HG03558 (cell line): Measurements from ENCODE around the gene CFAP92.

ENCODE experiments used
- ATAC-seq: cut with Tn5 transposase; IDR thresholded peaks from one replicate; pipeline ENCODE4 v1.9.1; 2021; ENCODE audit warnings: moderate number of reproducible peaks; ENCODE audit not compliant: unreplicated experiment; ENCODE audit errors: extremely low read depth

Gene CFAP92

DNA sequence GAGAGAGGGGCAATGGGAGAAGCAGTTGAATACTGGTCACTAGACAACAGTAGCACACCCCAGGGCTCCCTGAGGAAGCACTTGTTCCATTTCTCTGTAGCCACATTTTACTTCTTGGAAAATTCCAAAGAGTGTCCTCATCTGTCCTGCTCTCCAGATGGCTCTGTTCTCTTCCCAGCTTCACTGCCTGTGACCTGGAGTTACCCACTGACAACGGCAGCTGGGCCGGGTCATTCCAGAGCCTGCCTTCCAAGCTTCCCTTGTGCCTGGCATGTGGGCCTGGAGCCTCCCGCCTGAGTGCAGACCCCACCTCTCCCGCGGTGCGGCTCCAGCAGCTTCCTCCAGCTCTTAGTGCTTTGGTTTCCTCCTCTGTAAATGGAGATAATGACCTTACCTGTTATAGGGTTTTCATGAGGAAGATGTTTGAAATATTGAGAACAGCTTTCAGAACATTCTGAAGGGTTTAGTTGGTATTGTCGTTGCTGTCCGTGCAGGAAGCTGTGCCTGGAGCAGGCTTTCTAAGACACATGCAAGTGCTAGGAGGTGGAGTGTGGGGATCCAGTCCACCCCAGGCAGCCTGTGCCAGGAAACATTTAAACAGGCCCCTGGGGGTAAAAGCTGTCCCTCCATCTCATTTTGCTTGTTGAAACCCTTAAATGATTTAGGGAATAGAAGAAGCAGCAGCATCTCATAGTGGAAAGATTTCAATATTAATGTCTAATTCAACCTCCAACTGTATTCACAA, 32.0 kb upstream of the CFAP92 start:
- no peak for ATAC-seq

DNA sequence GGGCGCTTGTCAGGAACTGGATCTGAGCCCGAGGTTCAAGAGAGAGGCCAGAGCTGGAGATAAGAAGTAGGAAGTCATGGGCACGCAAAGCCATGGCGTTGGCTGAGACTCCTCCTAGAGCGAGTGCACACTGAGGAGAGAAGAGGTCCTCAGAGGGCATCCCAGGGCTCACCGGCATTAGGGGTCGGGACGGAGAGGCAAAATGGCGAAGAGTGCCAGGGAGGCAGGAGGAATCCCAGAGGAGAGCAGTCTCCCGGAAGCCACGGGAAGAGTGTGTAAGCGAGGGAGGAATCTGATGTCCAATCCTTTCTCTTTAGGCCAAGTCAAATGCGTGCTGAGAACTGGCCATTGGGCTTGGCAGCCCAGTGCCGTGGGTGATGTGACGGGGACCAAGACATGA, 31.2 kb upstream of the CFAP92 start:
- no peak for ATAC-seq

DNA sequence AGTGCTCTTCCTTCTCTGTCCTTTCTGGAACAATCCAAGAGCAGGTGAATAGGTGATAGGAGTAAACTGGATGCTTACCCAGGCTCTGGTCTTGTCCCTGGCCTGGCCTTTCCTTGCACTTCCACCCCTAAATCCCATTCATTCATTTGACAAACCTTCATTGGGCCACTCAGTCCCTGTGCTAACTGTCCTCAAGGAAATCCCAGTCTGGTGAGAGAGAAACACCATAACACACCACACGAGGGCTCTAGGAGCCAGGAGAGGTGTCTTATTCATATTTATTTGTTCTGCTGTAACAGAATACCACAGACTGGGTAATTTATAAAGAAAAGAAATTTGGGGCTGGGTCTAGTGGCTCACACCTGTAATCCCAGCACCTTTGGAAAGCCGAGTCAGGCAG, 30.0 kb upstream of the CFAP92 start:
- no peak for ATAC-seq

DNA sequence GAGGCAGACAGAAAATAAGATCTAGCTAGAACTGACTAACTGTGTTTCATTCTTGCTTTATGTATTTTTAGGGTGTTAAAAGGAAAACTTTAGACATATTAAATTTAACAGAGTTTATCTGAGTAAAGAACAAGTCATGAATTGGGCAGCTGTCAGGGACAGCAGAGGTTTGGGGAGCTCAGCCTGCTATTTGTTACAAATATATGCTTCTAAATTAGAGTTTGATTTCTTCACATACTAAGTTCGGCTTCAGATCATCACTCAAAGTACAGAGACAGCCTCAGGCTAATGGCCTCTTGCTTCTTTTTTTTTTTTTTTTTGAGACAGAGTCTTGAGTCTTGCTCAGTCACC, 29.1 kb upstream of the CFAP92 start:
- no peak for ATAC-seq

DNA sequence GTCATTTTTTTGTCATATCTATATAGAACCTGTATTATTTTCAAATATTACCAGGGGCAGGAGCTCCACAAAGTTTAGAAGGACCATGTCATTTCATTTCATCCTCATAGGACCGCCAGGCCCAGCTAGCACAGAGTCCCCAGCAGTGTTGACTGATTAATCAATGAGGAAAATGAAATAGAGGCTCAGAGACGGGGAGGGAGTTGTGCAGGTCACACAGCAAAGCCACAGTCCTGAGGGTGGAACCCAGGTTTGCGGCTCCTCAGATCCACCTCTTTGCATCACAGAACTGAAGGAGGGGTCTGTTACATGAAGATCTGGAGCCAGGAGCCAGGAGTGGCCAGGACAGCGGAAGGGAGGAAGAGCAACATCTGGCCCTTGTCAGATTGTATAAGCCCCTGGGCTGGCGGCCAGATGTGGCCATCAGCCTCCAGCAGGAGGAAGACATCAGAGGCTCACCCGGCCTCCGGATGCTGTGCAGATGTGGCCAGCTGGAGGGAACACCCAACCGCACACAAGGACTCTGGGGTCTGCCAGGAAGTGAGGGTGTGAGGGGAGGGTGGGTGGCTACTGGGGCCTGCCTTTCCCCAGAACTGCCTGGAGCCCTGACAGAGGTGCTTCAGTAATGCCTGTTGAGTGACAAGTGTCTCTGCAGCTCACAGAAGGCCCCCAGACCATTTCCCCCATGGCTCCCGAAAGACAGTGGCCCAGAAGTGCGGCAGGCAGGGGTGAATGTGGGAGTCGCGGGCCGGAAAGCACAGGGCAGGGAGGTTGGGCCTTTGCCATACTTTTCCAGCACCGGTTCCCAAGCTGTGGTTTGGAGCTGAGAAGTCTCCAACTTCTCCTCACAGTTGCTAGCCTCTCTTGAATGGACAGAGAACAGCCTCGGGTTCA, 28.5 kb upstream of the CFAP92 start:
- ATAC-seq = no peak

DNA sequence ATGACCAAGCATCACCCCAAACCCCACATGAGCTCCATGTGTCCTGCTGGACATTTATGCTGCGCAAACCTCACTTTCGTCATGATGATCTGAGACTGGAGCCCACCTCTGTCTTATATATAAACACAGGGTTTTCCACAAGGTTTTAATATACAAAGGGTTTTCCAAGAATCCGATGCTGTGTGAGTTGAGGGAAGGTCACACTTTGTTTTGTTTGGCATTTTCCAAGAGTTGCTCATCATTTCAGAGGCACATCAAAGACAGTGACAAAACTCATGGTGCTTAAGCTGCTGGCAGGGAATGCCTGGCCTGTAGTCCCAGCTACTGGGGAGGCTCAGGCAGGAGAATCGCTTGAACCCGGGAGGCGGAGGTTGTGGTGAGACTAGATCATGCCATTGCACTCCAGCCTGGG, 27.3 kb upstream of the CFAP92 start:
- ATAC-seq = no peak

DNA sequence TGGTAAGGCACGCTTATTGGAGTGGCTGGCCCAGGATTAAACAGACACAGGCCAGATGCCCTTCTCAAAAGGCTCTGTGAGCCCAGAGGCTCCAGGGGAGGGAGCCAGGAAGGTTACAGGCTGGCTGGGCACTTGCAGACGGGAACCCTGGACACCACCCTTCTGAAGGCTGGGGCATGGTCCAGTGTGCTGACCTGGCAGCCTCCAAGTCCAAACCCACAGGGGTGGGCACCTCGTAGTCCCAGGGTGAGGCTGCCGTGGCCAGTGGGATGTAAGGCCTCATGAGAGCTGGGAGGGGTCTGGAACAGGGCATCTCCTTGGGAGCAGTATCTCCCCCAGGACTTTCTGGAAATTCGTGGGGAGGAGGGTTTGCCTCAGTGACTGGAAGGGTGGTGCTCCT, 26.8 kb upstream of the CFAP92 start:
- no peak for ATAC-seq

DNA sequence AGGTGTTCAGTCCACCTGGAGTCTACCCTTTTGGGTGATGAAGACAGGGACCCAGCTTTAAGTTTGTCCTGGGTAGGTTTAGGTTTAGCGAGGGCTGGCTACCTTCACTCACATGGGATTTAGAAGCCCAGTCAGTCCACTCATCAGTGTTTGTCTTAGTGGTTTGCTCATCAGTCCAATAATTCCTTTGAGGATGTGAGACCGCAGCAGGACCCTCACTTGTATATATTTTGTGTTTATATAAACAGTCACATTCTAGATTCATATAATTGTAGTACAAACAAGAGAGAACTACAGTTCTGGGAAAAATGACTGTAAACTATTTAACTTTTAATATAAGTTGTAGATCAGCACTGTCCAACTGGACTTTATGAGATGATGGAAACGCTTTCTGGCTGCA, 25.4 kb upstream of the CFAP92 start:
- ATAC-seq = no peak

DNA sequence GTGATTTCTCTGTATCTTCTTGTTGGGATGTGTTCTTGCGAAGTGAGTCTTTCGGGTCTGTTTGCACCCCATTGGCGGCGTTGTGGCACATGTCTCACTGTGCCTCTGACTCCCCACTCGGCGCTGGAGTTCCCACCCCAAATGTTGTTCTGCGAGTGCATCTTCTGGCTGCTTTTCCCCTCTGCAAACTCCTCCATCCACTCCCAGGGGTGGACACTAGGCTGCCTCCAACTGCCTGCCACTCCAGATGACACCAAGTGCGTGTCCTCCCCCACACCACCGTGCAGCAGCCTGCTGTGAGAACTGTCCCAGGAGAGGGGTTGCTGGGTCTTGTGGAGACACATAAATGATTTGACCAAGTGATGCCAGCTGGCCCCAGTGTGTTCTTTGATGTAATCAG, 24.9 kb upstream of the CFAP92 start:
- ATAC-seq = no peak

DNA sequence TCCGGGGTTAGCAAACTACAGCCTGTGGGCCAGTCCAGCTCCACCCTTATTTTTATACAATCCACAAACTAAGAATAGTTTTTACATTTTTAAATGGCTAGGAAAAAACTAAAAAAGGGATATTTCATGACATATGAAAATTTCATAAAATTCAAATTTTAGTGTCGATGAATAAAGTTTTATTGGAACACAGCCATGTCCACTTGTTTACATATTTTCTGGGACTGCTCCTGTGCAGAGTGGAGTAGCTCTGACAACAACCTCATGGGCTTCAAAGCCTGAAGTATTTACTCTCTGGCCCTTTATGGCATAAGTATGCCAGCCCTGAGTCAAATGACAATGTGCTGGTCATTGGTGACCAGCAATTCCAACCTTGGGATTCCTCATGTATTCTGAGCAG, 24.4 kb upstream of the CFAP92 start:
- no peak for ATAC-seq

DNA sequence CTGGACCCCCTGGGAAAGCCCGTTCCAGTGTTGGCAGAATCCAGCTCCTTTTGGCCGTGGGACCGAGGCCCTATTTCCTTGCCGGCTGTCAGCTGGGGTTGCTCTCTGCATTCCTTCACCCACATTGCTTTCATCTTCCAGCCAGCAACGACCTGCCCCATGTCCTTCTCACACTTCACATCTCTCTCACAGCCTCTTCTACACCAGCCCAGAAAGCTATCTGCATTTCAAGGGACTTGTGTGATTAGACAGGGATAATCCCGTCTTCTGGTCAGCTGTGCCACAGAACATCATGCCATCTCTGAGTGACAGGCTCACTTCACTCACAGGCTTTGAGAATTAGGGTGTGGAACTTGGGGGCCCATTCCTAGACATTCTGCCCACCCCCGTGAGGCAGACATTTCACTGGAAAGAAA, 23.6 kb upstream of the CFAP92 start:
- ATAC-seq = no peak

DNA sequence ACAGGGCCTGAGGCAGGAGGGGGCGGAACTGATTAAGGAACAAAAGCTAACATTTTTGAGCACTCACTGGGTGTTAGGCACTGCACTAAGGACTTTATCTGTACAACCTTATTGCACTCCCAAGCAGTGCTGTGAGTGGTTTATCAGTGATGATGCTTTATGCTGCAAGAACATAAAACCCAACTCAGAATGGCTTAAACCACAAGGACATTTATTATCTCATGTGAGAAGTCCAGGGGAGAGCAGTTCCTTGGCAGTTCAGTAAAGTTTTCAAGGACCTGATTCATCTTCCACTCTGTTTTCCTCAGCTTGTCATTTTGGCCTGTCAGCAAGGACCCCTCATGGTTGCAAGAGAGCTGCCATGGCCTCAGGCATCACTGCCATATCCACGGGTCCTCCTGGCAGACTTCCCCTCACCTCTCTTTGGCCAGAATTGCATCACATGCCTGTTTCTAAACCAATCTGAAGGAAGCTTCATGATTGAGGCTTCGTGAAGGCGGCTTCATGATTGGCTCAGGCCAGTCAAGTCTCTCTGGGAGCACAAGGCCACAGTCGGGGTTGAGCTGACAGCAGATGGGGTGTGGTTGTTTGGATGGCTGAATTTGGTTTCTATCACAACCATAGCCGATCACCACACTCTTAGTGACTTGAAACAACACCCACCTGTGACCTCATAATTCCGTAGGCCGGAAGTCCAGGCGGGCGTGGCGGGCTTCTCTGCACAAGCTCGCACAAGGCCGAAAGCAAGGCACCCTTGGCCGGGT, 23.0 kb upstream of the CFAP92 start:
- no peak for ATAC-seq

DNA sequence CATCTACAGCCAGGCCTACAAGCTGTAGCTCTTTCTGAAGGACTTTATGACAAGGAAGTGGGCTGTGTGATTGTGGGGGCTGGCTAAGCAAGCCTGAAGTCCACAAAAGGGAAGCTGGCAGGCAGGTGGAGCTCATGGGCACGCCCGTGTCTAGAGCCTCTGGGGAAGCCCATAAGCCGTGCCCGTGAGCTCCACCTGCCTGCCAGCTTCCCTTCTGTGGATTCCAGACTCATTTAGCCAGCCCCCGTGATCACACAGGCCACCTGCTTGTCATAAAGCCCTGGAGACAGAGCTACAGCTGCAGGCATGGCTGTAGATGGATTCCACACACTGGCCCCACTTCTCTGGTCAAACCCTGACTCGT, 22.5 kb upstream of the CFAP92 start:
- ATAC-seq = no peak

DNA sequence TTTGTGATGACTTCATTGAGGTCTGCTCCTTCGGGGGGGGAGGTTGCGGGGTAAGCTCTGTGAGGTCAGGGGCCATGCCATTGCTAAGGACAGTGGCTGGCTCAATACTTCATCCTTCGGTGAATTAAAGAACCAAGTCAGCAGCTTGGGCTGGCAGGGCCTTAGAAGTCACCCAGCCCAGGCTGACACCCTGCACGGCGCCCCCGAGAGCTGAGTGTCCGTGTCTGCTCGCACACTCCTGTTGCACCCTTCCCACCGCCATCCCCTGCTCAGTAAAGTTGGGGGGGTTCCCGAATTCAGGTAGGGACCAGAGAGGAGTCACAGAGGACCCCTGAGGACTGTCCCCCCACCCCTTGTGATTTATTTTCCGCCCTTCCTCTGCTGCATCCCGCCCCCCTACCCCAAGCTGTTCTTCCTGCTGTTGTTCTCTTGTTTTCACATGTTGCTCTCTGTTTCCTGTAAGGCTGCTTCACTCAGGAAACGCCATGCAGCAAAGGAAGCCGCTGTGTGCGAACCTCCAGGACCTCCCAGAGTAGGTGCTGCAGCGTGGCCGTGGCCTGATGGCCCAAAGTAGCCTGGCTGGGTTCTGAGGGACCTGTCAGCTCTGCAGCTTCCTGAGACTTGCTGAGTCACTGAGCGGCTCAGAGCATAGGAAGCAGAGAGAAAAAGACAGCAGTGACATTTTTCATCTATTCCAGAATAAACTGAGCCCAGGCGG, 21.7 kb upstream of the CFAP92 start:
- ATAC-seq = no peak

DNA sequence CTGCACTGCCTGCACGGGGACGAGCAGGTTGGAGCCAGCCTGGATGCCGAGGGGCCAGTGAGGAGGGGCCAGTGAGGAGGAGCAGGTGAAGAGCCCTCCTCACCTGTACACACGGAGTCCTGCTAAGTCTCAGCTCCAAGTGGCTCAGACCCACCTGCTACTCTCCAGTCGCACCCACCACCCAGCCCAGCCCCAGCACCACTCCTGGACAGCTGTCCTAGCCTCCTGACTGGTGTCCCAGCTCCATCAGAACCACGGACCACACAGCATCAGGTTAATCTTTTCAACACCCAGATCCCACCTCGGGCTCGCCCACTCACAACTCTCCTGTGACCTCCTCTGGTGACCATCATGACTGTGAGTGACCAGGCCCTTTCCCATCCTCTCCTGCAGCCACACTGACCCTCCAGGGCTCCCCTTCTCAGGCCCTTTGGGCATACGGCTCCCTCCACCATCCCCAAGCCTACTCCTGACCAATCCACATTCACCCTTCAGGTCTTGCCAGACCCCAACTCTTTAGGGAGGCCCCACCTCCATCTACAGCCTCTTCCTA, 21.0 kb upstream of the CFAP92 start:
- ATAC-seq = no peak

DNA sequence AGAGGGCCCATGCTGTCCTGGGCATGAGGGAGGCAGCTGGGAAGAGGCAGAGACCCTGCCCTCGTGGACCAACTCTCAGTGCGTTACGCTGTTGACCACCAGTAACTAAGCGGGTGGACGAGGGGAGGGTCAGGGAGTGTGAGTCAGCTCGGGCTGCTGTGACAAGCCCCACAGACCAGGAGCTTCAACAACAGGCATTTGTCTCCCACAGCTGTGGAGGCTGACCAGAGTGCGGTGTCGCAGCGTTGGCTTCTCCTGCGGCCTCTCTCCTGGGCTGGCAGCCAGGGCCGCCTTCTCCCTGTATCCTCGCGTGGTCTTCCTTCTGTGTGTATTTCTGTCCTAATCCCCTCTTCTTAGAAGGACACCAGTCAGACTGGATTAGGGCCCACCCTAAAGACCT, 20.3 kb upstream of the CFAP92 start:
- ATAC-seq = no peak

DNA sequence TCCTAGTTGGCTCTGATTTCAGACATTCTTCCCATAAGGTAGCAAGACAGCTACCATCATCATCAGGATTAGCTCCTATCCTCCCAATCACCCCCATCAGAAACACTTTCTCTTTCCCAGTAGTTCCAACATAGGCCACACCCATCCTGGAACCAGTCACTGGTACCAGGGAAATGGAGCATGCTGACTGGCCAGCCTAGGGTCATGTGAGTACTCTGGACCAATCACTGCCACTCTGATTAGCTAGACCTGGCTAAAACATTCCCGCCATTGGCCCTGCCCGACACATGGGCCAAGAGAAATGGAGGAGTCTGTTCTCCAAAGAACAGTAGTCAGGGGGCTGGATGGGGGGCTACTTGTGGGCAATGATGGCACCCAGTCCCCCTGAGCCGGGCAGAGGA, 19.6 kb upstream of the CFAP92 start:
- no peak for ATAC-seq

DNA sequence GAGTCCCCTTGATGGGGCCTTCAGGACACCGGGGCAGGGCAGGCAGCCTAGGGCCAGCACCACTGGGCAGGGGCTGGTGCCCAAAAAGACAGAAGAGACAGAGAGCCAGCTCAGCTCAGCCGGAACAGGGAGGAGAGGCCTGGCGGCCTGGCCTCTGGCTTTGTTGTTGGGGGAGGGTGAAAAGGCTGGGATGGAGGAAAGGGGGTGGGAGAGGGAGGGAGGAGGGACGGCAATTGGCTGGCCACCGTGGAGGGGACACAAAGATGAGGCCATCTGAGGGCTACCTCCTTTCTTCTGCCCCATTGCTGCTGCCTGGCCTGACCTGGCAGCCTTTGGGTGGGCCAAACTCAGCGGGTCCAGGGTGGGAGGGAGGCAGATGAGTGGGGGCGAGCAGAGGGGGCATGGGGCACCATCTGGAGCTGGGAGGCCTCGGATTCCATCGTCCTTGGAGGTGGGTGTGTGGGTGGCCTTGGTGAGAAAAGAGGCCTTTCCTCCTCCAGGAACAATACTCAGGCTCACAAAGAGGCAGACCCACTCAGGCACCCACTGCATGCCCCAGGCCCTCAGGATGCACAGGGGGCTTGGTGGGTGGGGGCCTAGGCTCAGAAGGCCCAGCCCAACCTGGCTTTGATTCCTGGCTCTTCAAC, 16.6 kb upstream of the CFAP92 start:
- ATAC-seq = no peak

DNA sequence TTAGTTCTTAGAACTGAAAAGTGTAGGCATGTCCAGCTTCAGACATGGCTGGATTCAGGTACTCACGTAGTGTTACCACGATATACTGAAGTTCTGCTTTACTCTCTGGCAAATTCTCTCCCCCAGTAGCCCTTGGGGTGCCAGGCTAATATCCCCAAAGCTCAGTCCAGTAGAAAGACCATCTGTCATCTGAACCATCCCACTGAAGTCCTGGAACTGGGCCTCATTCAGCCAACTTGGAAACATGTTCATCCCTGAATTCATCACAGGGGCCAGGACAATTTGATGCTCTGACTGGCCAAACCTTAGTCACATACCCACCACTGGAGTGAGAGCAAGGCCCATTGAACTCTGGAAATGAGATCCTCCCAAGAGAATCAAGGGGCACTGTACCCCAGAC, 15.4 kb upstream of the CFAP92 start:
- ATAC-seq = no peak

DNA sequence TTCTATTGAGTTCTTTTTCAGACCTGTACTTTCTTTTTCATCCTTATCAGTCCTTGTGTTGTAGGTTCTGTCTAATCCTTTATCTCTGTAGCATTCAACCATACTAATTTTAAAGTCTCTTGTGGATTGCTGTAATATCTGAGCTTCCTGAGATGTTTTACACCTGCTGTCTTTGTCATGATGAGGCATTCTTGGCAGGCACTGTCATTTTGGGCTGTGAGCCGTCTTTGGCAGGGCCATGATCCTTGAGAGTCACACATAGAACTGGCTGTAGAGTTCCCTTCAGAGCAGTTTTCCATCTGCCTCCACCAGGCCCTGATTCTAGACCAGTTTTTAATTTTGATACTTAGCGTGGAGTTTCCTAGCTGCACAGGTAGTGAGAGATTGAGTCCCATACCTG, 13.9 kb upstream of the CFAP92 start:
- ATAC-seq = no peak
